Endothelial cell of umbilical vein (primary cell): ENCODE results near the gene ZNF621. TPM values are rescaled to one million over a fixed set of nuclear protein-coding genes. Genes with fewer than 3 reads are reported as not detected.
A peak's percentile ranks its signal among the peaks of the same experiment; 100 is the strongest.

Experiments used
- BruUV-seq: library from RNA; stranded (reverse); fragments of 400-500 nt; replicated peaks from 2 replicates; lab custom pipeline; 2021; lab: Mats Ljungman, UMichigan
- CTCF ChIA-PET: fragments of 300-600, 350-600 bp; sonication (Branson Sonifier 250); formaldehyde crosslinking; loops from one replicate; lab custom pipeline; 2021; ENCODE audit warnings: antibody characterized with exemption, inconsistent platforms; lab: Charles Lee
- POLR2A ChIA-PET: fragments of 300-600, 350-600 bp; sonication (Branson Sonifier 250); formaldehyde crosslinking; loops from one replicate; lab custom pipeline; 2021; ENCODE audit warnings: antibody characterized with exemption, inconsistent platforms; lab: Charles Lee
- DNase-seq: peaks from one replicate; pipeline ENCODE4 v3.0.0-alpha.2; 2011; ENCODE audit warnings: low read depth, low spot score
- FAIRE-seq: peaks from 2 replicates; lab custom pipeline; 2011; peaks lifted over from hg19 to GRCh38; lab: Jason Lieb, UNC
- H2AFZ ChIP-seq: 2 replicates; pipeline ENCODE4 v1.6.0; 2012; ENCODE audit warnings: low read depth, low read length, control low read depth, inconsistent platforms
- H3K27ac ChIP-seq: 2 replicates; pipeline ENCODE4 v1.5.1; 2011; ENCODE audit warnings: low read depth, mild to moderate bottlenecking, control low read depth, low read length, moderate library complexity; ENCODE audit not compliant: insufficient read depth
- H3K27me3 ChIP-seq, 2 experiments: 2 replicates each; pipeline versions ENCODE4 v1.6.0 to v1.6.1; 2011; ENCODE audit warnings: low read length in 2 of 2, mixed read lengths in 1 of 2; ENCODE audit not compliant: control insufficient read depth in 2 of 2, insufficient read depth in 2 of 2
- H3K36me3 ChIP-seq, 2 experiments: 2 replicates in 1 of 2; 3 replicates in 1 of 2; pipeline ENCODE4 v1.5.1; 2011; ENCODE audit warnings: low read length in 2 of 2, mild to moderate bottlenecking in 1 of 2, moderate library complexity in 1 of 2; ENCODE audit not compliant: control insufficient read depth in 2 of 2, insufficient read depth in 2 of 2; ENCODE audit errors: extremely low read depth in 1 of 2
- H3K4me1 ChIP-seq: 3 replicates; pipeline ENCODE4 v1.5.1; 2011; ENCODE audit warnings: mild to moderate bottlenecking, low read length; ENCODE audit not compliant: control insufficient read depth, insufficient read depth; ENCODE audit errors: extremely low read depth
- H3K4me2 ChIP-seq: 2 replicates; pipeline ENCODE4 v1.6.1; 2011; ENCODE audit warnings: low read length, control low read depth, mixed read lengths; ENCODE audit not compliant: insufficient read depth
- H3K4me3 ChIP-seq, 3 experiments: fragments of 200-600 bp in 1 of 3; sonication (generic), shearing (Covaris generic) in 1 of 3; replicated peaks in 1 of 3; 2 replicates each; pipeline ENCODE4 v1.5.1; 2011 to 2016; ENCODE audit warnings: control low read depth in 3 of 3, low read length in 3 of 3, mild to moderate bottlenecking in 2 of 3, inconsistent platforms in 1 of 3, low read depth in 1 of 3, moderate library complexity in 1 of 3; ENCODE audit not compliant: insufficient read depth in 1 of 3
- H3K79me2 ChIP-seq: 2 replicates; pipeline ENCODE4 v1.6.0; 2012; ENCODE audit warnings: low read length, inconsistent platforms; ENCODE audit not compliant: control insufficient read depth, insufficient read depth
- H3K9ac ChIP-seq: replicated peaks from 2 replicates; pipeline ENCODE3; 2011; ENCODE audit warnings: low read length, control low read depth; ENCODE audit not compliant: insufficient read depth; ENCODE audit errors: extremely low read depth
- H3K9me1 ChIP-seq: replicated peaks from 3 replicates; pipeline ENCODE4 v1.6.0; 2011; ENCODE audit warnings: mild to moderate bottlenecking, low read length; ENCODE audit not compliant: control insufficient read depth, insufficient read depth; ENCODE audit errors: extremely low read depth
- H3K9me3 ChIP-seq: replicated peaks from 2 replicates; pipeline ENCODE4 v1.5.1; 2012; ENCODE audit warnings: low read length, inconsistent platforms; ENCODE audit not compliant: control insufficient read depth, insufficient read depth
- H4K20me1 ChIP-seq: replicated peaks from 2 replicates; pipeline ENCODE3; 2011; ENCODE audit warnings: mild to moderate bottlenecking, low read length; ENCODE audit not compliant: control insufficient read depth, insufficient read depth; ENCODE audit errors: extremely low read depth
- CTCF ChIP-seq, 2 donors: IDR thresholded peaks; 1 replicate in 1 of 2; 2 replicates in 1 of 2; pipeline ENCODE4 v1.5.1; 2011; ENCODE audit warnings: low read length in 2 of 2, mild to moderate bottlenecking in 2 of 2, moderate library complexity in 2 of 2, control low read depth in 1 of 2, inconsistent platforms in 1 of 2, low read depth in 1 of 2; ENCODE audit not compliant: insufficient read depth in 1 of 2; ENCODE audit errors: extremely low read depth in 1 of 2
- FOS ChIP-seq: IDR thresholded peaks from 2 replicates; pipeline ENCODE4 v1.6.1; 2011; ENCODE audit warnings: mild to moderate bottlenecking, low read length, moderate library complexity, borderline replicate concordance; ENCODE audit not compliant: insufficient read depth
- GATA2 ChIP-seq: IDR thresholded peaks from 2 replicates; pipeline ENCODE4 v1.7.0; 2011; ENCODE audit warnings: low read depth, mild to moderate bottlenecking, moderate library complexity, mixed read lengths, low read length; ENCODE audit not compliant: insufficient read length, insufficient read depth
- MAX ChIP-seq: IDR thresholded peaks from 2 replicates; pipeline ENCODE4 v1.6.1; 2011; ENCODE audit not compliant: insufficient read depth, insufficient read length
- dilution Hi-C: fragments of 300-500 bp; cut with MboI; formaldehyde crosslinking; loops from one replicate; pipeline ENCODE4 v1.15.0; 2019; ENCODE audit warnings: low sequenced_read_pairs; ENCODE audit not compliant: extremely low pct_ligation_motif_present
- intact Hi-C: fragments of 100-400 bp; cut with micrococcal nuclease; formaldehyde crosslinking; loops from one replicate; pipeline ENCODE4 v1.10.0; 2022
- polyA plus RNA-seq, 4 experiments: library from polyadenylated mRNA; depleted of rRNA in 3 of 4; stranded (reverse) in 3 of 4; unstranded in 1 of 4; fragments of >200 nt; gene quantifications; 2 replicates each; pipeline versions ENCODE4 v1.2.1 to v1.2.3, GENCODE V29; 2011 to 2012; ENCODE audit warnings: missing spikeins in 1 of 4
- total RNA-seq: library from RNA; stranded (reverse); gene quantifications from 2 replicates; pipeline ENCODE4 v1.2.3, GENCODE V29; 2021

Gene ZNF621
- total and polyA plus RNA-seq, 2 donors (not counting 3 experiments of a cell fraction or from before 2014, with no cell fraction given) = 8.5 to 22.5 TPM

- H3K9me3 ChIP-seq = no peaks in the 10 kb centered on the region
- TF ChIP-seq FOS (no peak), MAX (no peak), GATA2 (no peak), CTCF (IDR thresholded peaks at IDR 0.05; ENCODE audit: extremely low read depth in 1 of 2, insufficient read depth in 1 of 2, low read depth in 1 of 2, low read length in 2 of 2) (peak; percentile 84 to 96)
- FAIRE-seq (peak; percentile 88), DNase-seq (peak; percentile 72)
- H3K27me3 ChIP-seq = peaks cover 0 to 4% of the 10 kb centered on the region in 2 experiments
- no peaks in the 10 kb centered on the region for H3K9me1 ChIP-seq
- ChIA-PET CTCF (interaction anchor here (0.8 to 6.5 kb wide), 32 partner anchors 9 to 1649 kb away, joined by 3 to 91 read pairs (median 4); partner anchors contain the start of genes RPL14 and ZNF620), POLR2A (interaction anchor here (1.3 kb wide), 1 partner anchor 618 kb away, joined by 3 read pairs; the partner anchor contains the start of gene CTNNB1)
- H3K27ac ChIP-seq = no peak overlapping the region
- H2AFZ ChIP-seq = no peak overlapping the region
- H3K4me1 ChIP-seq = no peaks in the 10 kb centered on the region
- H3K4me2 ChIP-seq = no peak overlapping the region
- H4K20me1 ChIP-seq = no peaks in the 10 kb centered on the region
- no peaks in the 10 kb centered on the region for H3K79me2 ChIP-seq
- BruUV-seq = no TSS peak
- intact Hi-C loops = loop anchor here (1.0 to 5.0 kb wide), 8 partner anchors 253 to 1301 kb away; no protein-coding TSS in a partner anchor
- H3K36me3 ChIP-seq = no peaks in the 10 kb centered on the region
- H3K9ac ChIP-seq = no peak overlapping the region
- dilution Hi-C loops = no loop called here
- H3K4me3 ChIP-seq = no peak overlapping the region
Observed at GRCh38 chr3:40580494-40581091, 55.8 kb downstream of the ZNF621 start.
